GM23338 (cell line): ENCODE measurements around the gene PRKD1. TPM values are rescaled to one million over a fixed set of nuclear protein-coding genes. Genes with fewer than 3 reads are reported as not detected.

Experiments used
- ATAC-seq: fragments of 200-7000 bp; cut with Tn5 transposase; 3 replicates; pipeline ENCODE4 v1.9.1; 2020
- DNase-seq: peaks from one replicate; pipeline ENCODE4 v3.0.0-alpha.2; 2015; ENCODE audit warnings: low spot score
- H2AFZ ChIP-seq: fragments of 200-600 bp; sonication (generic); 2 replicates; pipeline ENCODE4 v1.8.0; 2016; ENCODE audit warnings: antibody characterized with exemption, mild to moderate bottlenecking, moderate library complexity
- H3F3A ChIP-seq: fragments of 200-600 bp; sonication (generic); replicated peaks from 2 replicates; pipeline ENCODE4 v1.8.0; 2017; ENCODE audit warnings: antibody characterized with exemption, mixed run types, low read depth
- H3K27ac ChIP-seq: fragments of 200-600 bp; sonication (generic); 2 replicates; pipeline ENCODE4 v1.6.1; 2016; ENCODE audit warnings: low read depth
- H3K27me3 ChIP-seq: fragments of 200-600 bp; sonication (generic); 2 replicates; pipeline ENCODE4 v1.8.0; 2016; ENCODE audit warnings: mild to moderate bottlenecking, mixed run types, moderate library complexity; ENCODE audit not compliant: insufficient read depth
- H3K36me3 ChIP-seq: fragments of 200-600 bp; sonication (generic); 2 replicates; pipeline ENCODE4 v1.8.0; 2016; ENCODE audit warnings: mild to moderate bottlenecking; ENCODE audit not compliant: insufficient read depth
- H3K4me1 ChIP-seq: fragments of 200-600 bp; sonication (generic); 2 replicates; pipeline ENCODE4 v1.8.0; 2016; ENCODE audit warnings: mild to moderate bottlenecking, moderate library complexity; ENCODE audit not compliant: insufficient read depth
- H3K4me2 ChIP-seq: fragments of 200-600 bp; sonication (generic); 2 replicates; pipeline ENCODE4 v1.7.1; 2017; ENCODE audit warnings: mixed run types
- H3K4me3 ChIP-seq: fragments of 200-600 bp; sonication (generic); 2 replicates; pipeline ENCODE4 v1.6.1; 2016; ENCODE audit warnings: mixed run types
- H3K79me2 ChIP-seq: fragments of 200-600 bp; sonication (generic); replicated peaks from 2 replicates; pipeline ENCODE4 v1.8.0; 2017; ENCODE audit warnings: mild to moderate bottlenecking; ENCODE audit not compliant: insufficient read depth
- H3K9me2 ChIP-seq: fragments of 200-600 bp; sonication (generic); 2 replicates; pipeline ENCODE4 v1.8.0; 2017; ENCODE audit not compliant: insufficient read depth
- H4K20me1 ChIP-seq: fragments of 200-600 bp; sonication (generic); replicated peaks from 2 replicates; pipeline ENCODE4 v1.8.0; 2017; ENCODE audit warnings: mild to moderate bottlenecking; ENCODE audit not compliant: insufficient read depth
- H3K27ac Mint-ChIP-seq: 2 replicates; pipeline ENCODE4 v1.8.0; 2020; ENCODE audit warnings: inconsistent platforms, mild to moderate bottlenecking, moderate library complexity, mixed read lengths
- H3K27me3 Mint-ChIP-seq: 3 replicates; pipeline ENCODE4 v1.8.0; 2022; ENCODE audit warnings: low read depth, mild to moderate bottlenecking, moderate library complexity, mixed read lengths, inconsistent platforms; ENCODE audit not compliant: insufficient read depth, poor library complexity
- H3K36me3 Mint-ChIP-seq: 3 replicates; pipeline ENCODE4 v1.8.0; 2021; ENCODE audit warnings: low read depth, mild to moderate bottlenecking, inconsistent platforms, moderate library complexity, mixed read lengths
- H3K4me1 Mint-ChIP-seq: 3 replicates; pipeline ENCODE4 v1.8.0; 2020; ENCODE audit warnings: mild to moderate bottlenecking, inconsistent platforms, mixed read lengths
- H3K4me3 Mint-ChIP-seq: 3 replicates; pipeline ENCODE4 v1.8.0; 2021; ENCODE audit warnings: moderate library complexity, mild to moderate bottlenecking, inconsistent platforms, mixed read lengths
- H3K9me3 Mint-ChIP-seq: 3 replicates; pipeline ENCODE4 v1.8.0; 2020; ENCODE audit warnings: moderate library complexity, mild to moderate bottlenecking, inconsistent platforms, mixed read lengths
- EZH2phosphoT487 ChIP-seq: fragments of 200-600 bp; sonication (generic); IDR thresholded peaks from one replicate; pipeline ENCODE4 v1.8.1; 2018; ENCODE audit warnings: antibody characterized with exemption; ENCODE audit not compliant: unreplicated experiment
- NANOG ChIP-seq: IDR thresholded peaks from 2 replicates; pipeline ENCODE4 v1.6.1; 2016; ENCODE audit warnings: antibody characterized with exemption, borderline replicate concordance
- POLR2AphosphoS5 ChIP-seq: IDR thresholded peaks from 2 replicates; pipeline ENCODE4 v1.6.1; 2016; ENCODE audit warnings: antibody characterized with exemption, low read depth
- ZNF114 ChIP-seq: fragments of 250-450 bp; sonication (Bioruptor Pico); IDR thresholded peaks from 2 replicates; pipeline ENCODE4 v1.5.0; 2020; ENCODE audit warnings: mild to moderate bottlenecking, moderate library complexity
- polyA plus RNA-seq: library from polyadenylated mRNA; unstranded; fragments of >200 nt; fragmentation: Nextera tagmentation; extraction: Ambion mirVana; gene quantifications from 2 replicates; pipeline ENCODE4 v1.2.1, GENCODE V29; 2016
- total RNA-seq: library from RNA; depleted of rRNA; stranded (reverse); fragments of >200 nt; shearing (Covaris generic); gene quantifications from 2 replicates; pipeline ENCODE4 v1.2.3, GENCODE V29; 2014
- TF ChIP-seq, protein P1 (sequence below): IDR thresholded peaks from one replicate; pipeline ENCODE4 v1.6.1; 2018; ENCODE audit warnings: antibody characterized with exemption; ENCODE audit not compliant: unreplicated experiment
- TF ChIP-seq, protein P2 (sequence below): fragments of 250-450 bp; sonication (Bioruptor Pico); IDR thresholded peaks from 2 replicates; pipeline ENCODE4 v1.5.0; 2020; ENCODE audit warnings: mild to moderate bottlenecking, moderate library complexity

PRKD1 gene
- total and polyA plus RNA-seq, 2 experiments from 2014 or later: 3.1 to 9.7 TPM

DNA sequence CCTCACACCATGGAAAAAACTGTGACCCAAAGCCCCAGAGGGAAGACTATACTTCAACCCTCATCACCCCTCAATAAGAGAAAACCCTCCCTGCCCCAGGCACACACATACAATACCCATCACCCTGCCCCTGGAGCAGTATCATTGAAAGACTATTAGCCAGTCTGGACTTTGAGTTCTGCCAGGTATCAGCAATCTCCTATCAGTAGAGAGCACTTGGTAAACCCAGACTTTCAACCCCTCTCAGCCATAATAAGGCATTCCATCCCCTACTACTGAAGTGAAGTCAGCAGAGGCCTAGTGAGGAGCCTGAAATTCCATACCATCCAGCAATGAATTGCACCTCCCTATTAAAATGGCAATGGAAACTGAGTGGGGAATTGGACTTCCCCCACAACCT, 16.4 kb upstream of the PRKD1 start (continued):
- TF ChIP-seq, protein P1, sequence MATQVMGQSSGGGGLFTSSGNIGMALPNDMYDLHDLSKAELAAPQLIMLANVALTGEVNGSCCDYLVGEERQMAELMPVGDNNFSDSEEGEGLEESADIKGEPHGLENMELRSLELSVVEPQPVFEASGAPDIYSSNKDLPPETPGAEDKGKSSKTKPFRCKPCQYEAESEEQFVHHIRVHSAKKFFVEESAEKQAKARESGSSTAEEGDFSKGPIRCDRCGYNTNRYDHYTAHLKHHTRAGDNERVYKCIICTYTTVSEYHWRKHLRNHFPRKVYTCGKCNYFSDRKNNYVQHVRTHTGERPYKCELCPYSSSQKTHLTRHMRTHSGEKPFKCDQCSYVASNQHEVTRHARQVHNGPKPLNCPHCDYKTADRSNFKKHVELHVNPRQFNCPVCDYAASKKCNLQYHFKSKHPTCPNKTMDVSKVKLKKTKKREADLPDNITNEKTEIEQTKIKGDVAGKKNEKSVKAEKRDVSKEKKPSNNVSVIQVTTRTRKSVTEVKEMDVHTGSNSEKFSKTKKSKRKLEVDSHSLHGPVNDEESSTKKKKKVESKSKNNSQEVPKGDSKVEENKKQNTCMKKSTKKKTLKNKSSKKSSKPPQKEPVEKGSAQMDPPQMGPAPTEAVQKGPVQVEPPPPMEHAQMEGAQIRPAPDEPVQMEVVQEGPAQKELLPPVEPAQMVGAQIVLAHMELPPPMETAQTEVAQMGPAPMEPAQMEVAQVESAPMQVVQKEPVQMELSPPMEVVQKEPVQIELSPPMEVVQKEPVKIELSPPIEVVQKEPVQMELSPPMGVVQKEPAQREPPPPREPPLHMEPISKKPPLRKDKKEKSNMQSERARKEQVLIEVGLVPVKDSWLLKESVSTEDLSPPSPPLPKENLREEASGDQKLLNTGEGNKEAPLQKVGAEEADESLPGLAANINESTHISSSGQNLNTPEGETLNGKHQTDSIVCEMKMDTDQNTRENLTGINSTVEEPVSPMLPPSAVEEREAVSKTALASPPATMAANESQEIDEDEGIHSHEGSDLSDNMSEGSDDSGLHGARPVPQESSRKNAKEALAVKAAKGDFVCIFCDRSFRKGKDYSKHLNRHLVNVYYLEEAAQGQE: no peak
- no peak for TF ChIP-seq EZH2phosphoT487
- no peak for TF ChIP-seq POLR2AphosphoS5
- TF ChIP-seq, protein P2, sequence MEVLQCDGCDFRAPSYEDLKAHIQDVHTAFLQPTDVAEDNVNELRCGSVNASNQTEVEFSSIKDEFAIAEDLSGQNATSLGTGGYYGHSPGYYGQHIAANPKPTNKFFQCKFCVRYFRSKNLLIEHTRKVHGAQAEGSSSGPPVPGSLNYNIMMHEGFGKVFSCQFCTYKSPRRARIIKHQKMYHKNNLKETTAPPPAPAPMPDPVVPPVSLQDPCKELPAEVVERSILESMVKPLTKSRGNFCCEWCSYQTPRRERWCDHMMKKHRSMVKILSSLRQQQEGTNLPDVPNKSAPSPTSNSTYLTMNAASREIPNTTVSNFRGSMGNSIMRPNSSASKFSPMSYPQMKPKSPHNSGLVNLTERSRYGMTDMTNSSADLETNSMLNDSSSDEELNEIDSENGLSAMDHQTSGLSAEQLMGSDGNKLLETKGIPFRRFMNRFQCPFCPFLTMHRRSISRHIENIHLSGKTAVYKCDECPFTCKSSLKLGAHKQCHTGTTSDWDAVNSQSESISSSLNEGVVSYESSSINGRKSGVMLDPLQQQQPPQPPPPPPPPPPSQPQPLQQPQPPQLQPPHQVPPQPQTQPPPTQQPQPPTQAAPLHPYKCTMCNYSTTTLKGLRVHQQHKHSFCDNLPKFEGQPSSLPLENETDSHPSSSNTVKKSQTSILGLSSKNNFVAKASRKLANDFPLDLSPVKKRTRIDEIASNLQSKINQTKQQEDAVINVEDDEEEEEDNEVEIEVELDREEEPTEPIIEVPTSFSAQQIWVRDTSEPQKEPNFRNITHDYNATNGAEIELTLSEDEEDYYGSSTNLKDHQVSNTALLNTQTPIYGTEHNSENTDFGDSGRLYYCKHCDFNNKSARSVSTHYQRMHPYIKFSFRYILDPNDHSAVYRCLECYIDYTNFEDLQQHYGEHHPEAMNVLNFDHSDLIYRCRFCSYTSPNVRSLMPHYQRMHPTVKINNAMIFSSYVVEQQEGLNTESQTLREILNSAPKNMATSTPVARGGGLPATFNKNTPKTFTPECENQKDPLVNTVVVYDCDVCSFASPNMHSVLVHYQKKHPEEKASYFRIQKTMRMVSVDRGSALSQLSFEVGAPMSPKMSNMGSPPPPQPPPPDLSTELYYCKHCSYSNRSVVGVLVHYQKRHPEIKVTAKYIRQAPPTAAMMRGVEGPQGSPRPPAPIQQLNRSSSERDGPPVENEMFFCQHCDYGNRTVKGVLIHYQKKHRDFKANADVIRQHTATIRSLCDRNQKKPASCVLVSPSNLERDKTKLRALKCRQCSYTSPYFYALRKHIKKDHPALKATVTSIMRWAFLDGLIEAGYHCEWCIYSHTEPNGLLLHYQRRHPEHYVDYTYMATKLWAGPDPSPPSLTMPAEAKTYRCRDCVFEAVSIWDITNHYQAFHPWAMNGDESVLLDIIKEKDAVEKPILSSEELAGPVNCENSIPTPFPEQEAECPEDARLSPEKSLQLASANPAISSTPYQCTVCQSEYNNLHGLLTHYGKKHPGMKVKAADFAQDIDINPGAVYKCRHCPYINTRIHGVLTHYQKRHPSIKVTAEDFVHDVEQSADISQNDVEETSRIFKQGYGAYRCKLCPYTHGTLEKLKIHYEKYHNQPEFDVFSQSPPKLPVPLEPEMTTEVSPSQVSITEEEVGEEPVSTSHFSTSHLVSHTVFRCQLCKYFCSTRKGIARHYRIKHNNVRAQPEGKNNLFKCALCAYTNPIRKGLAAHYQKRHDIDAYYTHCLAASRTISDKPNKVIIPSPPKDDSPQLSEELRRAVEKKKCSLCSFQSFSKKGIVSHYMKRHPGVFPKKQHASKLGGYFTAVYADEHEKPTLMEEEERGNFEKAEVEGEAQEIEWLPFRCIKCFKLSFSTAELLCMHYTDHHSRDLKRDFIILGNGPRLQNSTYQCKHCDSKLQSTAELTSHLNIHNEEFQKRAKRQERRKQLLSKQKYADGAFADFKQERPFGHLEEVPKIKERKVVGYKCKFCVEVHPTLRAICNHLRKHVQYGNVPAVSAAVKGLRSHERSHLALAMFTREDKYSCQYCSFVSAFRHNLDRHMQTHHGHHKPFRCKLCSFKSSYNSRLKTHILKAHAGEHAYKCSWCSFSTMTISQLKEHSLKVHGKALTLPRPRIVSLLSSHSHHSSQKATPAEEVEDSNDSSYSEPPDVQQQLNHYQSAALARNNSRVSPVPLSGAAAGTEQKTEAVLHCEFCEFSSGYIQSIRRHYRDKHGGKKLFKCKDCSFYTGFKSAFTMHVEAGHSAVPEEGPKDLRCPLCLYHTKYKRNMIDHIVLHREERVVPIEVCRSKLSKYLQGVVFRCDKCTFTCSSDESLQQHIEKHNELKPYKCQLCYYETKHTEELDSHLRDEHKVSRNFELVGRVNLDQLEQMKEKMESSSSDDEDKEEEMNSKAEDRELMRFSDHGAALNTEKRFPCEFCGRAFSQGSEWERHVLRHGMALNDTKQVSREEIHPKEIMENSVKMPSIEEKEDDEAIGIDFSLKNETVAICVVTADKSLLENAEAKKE (CRISPR knock-in tag): no peak
- TF ChIP-seq ZNF114: no peak

DNA sequence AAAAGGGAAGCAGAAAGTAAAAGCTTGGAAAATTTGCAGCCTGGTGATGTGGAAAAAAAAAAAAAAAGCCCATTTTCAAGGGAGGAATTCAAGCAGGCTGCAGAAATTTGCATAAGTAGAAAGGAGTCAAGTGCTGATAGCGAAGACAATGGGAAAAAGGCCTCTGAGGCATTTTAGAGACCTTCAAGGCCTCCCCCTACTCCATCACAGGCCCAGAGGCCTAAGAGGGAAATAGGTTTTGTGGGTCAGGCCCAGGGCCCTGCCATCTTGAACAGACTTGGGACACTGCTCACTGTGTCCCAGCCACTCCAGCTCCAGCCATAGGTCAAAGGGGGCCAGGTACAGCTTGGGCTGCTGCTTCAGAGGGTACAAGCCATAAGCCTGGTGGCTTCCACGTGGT, 13.8 kb upstream of the PRKD1 start:
- Histone ChIP-seq H4K20me1 (no peaks in the 10 kb centered on the region), H3F3A (no peaks in the 10 kb centered on the region), H3K79me2 (no peaks in the 10 kb centered on the region), H3K36me3 (no peaks in the 10 kb centered on the region), H2AFZ (no peak overlapping the region), H3K4me2 (no peak overlapping the region), H3K27ac (no peak overlapping the region), H3K27me3 (peaks cover 40% of the 10 kb centered on the region), H3K4me3 (no peak overlapping the region), H3K4me1 (peaks cover 8% of the 10 kb centered on the region), H3K9me2 (no peaks in the 10 kb centered on the region; the same call in 1 of the 2 replicates)
- no peak overlapping the region for H3K4me3 Mint-ChIP-seq
- no peak overlapping the region for H3K27ac Mint-ChIP-seq
- ATAC-seq: peak; percentile 99
- peak; percentile 86 for DNase-seq
- H3K27me3 Mint-ChIP-seq: peaks cover 15% of the 10 kb centered on the region
- H3K36me3 Mint-ChIP-seq: peaks cover 9% of the 10 kb centered on the region; the same call in 2 of the 3 replicates
- peaks cover 19% of the 10 kb centered on the region for H3K4me1 Mint-ChIP-seq
- peaks cover 11% of the 10 kb centered on the region for H3K9me3 Mint-ChIP-seq
- TF ChIP-seq, protein P1: no peak
- 0 out of 2 replicates have a peak, but pooled peaks have one; percentile 22 for TF ChIP-seq NANOG
